NT2/D1 (cell line): ENCODE data around the gene SLC38A5.

ENCODE experiments used
- YY1 ChIP-seq: IDR thresholded peaks from 2 replicates; pipeline ENCODE4 v1.6.1; 2011; ENCODE audit not compliant: insufficient read length, insufficient read depth
- ZNF274 ChIP-seq: IDR thresholded peaks from 2 replicates; pipeline ENCODE4 v1.6.1; 2011; ENCODE audit warnings: mild to moderate bottlenecking, low read depth, low read length

- TF ChIP-seq YY1: no peak
- TF ChIP-seq ZNF274: no peak
These were observed 21.7 kb upstream of the SLC38A5 start for GRCh38 chrX:48491809-48492208.
